Measurements from ENCODE around the gene WASHC4. TPM values are rescaled to one million over a fixed set of nuclear protein-coding genes. Genes with fewer than 3 reads are reported as not detected.

The WASHC4 gene
- total and polyA plus RNA-seq, 2 donors (not counting 3 experiments of a cell fraction or from before 2014, with no cell fraction given) = 30.4 to 123 TPM

DNA sequence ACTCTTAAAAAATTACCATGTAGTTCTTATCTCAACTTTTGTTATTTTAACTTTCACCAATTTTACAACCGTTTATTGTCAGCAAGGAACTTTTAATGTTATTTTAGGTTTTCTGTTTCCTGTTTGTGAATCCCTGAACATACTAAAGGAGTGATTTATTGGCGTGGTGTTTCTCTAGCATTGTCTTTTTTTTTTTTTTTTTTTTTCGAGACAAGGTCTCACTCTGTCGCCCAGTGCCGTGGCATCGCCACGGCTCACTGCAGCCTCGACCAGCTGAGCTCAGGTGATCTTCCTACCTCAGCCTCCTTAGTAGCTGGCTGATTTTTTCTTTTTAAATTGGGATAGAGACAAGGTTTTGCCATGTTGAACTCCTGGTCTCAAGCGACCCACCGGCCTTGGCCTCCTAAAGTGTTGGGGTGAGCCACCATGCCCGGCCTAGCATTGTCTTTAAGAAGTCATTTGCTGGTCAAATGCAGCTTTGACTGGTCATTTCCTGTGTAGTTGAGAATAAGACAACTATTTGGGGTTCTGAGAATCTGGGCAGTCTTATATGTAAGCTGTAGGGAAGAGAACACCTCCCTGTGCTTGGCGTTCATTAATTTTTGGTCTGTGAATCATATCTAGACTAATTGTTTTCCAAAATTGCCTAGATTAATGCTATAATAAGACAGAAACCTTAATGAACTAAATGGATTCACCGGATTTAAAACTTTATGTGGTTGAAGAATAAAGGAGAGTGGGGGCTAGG is 2.1 kb downstream of the WASHC4 start:
- peak; percentile 71 for FAIRE-seq
- CTCF ChIA-PET = interaction anchor here (3.5 kb wide), 1 partner anchor 728 kb away, joined by 13 read pairs; no protein-coding TSS in a partner anchor

More for the DNA sequence above, 2.1 kb downstream of the WASHC4 start:
- H3K27ac ChIP-seq (ENCODE audit: insufficient read depth, low read depth, low read length) = peak overlapping the region; percentile 68
- no peaks in the 10 kb centered on the region for H3K27me3 ChIP-seq (ENCODE audit: control insufficient read depth in 2 of 2, insufficient read depth in 2 of 2, low read length in 2 of 2)
- no peaks in the 10 kb centered on the region for H3K9me3 ChIP-seq (replicated peaks; ENCODE audit: control insufficient read depth, insufficient read depth, low read length)
- H3K4me1 ChIP-seq (ENCODE audit: control insufficient read depth, extremely low read depth, insufficient read depth, low read length) = peaks cover 24% of the 10 kb centered on the region
- TF ChIP-seq JUN (IDR thresholded peaks at IDR 0.05; ENCODE audit: borderline replicate concordance, insufficient read depth, insufficient read length, low read depth) (peak; percentile 2), MYC (IDR thresholded peaks at IDR 0.05; ENCODE audit: low read depth, low read length) (no peak), EZH2 (IDR thresholded peaks at IDR 0.05; ENCODE audit: borderline replicate concordance, low read depth, low read length, severe bottlenecking) (no peak), CTCF (IDR thresholded peaks at IDR 0.05; ENCODE audit: extremely low read depth in 1 of 2, insufficient read depth in 1 of 2, low read depth in 1 of 2, low read length in 2 of 2) (no peak), FOS (IDR thresholded peaks at IDR 0.05; ENCODE audit: borderline replicate concordance, insufficient read depth, low read length) (peak; percentile 26), POLR2A (IDR thresholded peaks at IDR 0.05; ENCODE audit: low read depth, low read length) (peak; percentile 49), GATA2 (IDR thresholded peaks at IDR 0.05; ENCODE audit: insufficient read depth, insufficient read length, low read depth, low read length) (no peak), POLR2AphosphoS5 (IDR thresholded peaks at IDR 0.05; ENCODE audit: insufficient read depth, low read depth, low read length) (peak; percentile 58)
- TF ChIP-seq, protein P1, sequence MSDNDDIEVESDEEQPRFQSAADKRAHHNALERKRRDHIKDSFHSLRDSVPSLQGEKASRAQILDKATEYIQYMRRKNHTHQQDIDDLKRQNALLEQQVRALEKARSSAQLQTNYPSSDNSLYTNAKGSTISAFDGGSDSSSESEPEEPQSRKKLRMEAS (IDR thresholded peaks at IDR 0.05; ENCODE audit: insufficient read depth, insufficient read length) = no peak
- H3K4me3 ChIP-seq (replicated peaks in 1 of 3; ENCODE audit: insufficient read depth in 1 of 3, low read depth in 1 of 3, low read length in 3 of 3) = peak overlapping the region; percentile 94 to 99 (median 96)
- dilution Hi-C loops (cut with MboI; ENCODE audit: extremely low pct_ligation_motif_present, low sequenced_read_pairs) (no loop called here), intact Hi-C loops (cut with micrococcal nuclease) (loop anchor here (5.0 kb wide), 3 partner anchors 807 to 907 kb away; partner anchors contain the start of gene EID3)
- peaks cover 0 to 15% of the 10 kb centered on the region in 2 experiments for H3K36me3 ChIP-seq (ENCODE audit: control insufficient read depth in 2 of 2, extremely low read depth in 1 of 2, insufficient read depth in 2 of 2, low read length in 2 of 2)
- peak overlapping the region; percentile 98 for H3K4me2 ChIP-seq (ENCODE audit: insufficient read depth, low read length)
- peak overlapping the region; percentile 83 for H3K9ac ChIP-seq (replicated peaks; ENCODE audit: extremely low read depth, insufficient read depth, low read length)
- no peak overlapping the region for H2AFZ ChIP-seq (ENCODE audit: low read depth, low read length)
- peaks cover 12% of the 10 kb centered on the region for H4K20me1 ChIP-seq (replicated peaks; ENCODE audit: control insufficient read depth, extremely low read depth, insufficient read depth, low read length)
- BruUV-seq (replicated peaks) = no TSS peak
- H3K9me1 ChIP-seq (replicated peaks; ENCODE audit: control insufficient read depth, extremely low read depth, insufficient read depth, low read length) = no peaks in the 10 kb centered on the region
- DNase-seq (ENCODE audit: low read depth, low spot score) = peak; percentile 83
- POLR2A ChIA-PET = interaction anchor here (0.6 to 0.7 kb wide), 3 partner anchors 9 to 811 kb away, joined by 3 to 6 read pairs (median 3); no protein-coding TSS in a partner anchor
- peaks cover 66% of the 10 kb centered on the region for H3K79me2 ChIP-seq (ENCODE audit: control insufficient read depth, insufficient read depth, low read length)
